CD14-positive monocyte (primary cell): Measurements from ENCODE around the gene MLLT10. TPM values are rescaled to one million over a fixed set of nuclear protein-coding genes. Genes with fewer than 3 reads are reported as not detected.
"Not testable (repeated sequence)": the region's sequence is repeated elsewhere in the genome, so short reads cannot be mapped to it uniquely, and the experiment has no call there.

Source experiments
- DNase-seq, 3 donors: peaks; one replicate each; pipeline ENCODE4 v3.0.0-alpha.2; 2011 to 2022
- H2AFZ ChIP-seq: 2 replicates; pipeline ENCODE4 v1.6.0; 2012; ENCODE audit warnings: mild to moderate bottlenecking, low read depth, low read length, inconsistent platforms; ENCODE audit not compliant: insufficient read depth, poor library complexity, severe bottlenecking
- H3K27ac ChIP-seq, 2 donors: 1 replicate in 1 of 2; 2 replicates in 1 of 2; pipeline ENCODE4 v1.5.1; 2012 to 2013; ENCODE audit warnings: low read length in 2 of 2, control low read depth in 1 of 2, inconsistent platforms in 1 of 2, low read depth in 1 of 2, mild to moderate bottlenecking in 1 of 2
- H3K27me3 ChIP-seq, 2 donors: one replicate each; pipeline versions ENCODE4 v1.6.0 to v1.6.1; 2011 to 2013; ENCODE audit warnings: low read length in 2 of 2; ENCODE audit not compliant: control insufficient read depth in 2 of 2, insufficient read depth in 2 of 2
- H3K36me3 ChIP-seq, 2 donors: replicated peaks in 1 of 2; 1 replicate in 1 of 2; 2 replicates in 1 of 2; pipeline versions ENCODE4 v1.5.1 to v1.6.1; 2012 to 2013; ENCODE audit warnings: low read length in 2 of 2, control low read depth in 1 of 2, inconsistent platforms in 1 of 2, mild to moderate bottlenecking in 1 of 2; ENCODE audit not compliant: insufficient read depth in 2 of 2, control insufficient read depth in 1 of 2
- H3K4me1 ChIP-seq, 2 donors: 1 replicate in 1 of 2; 2 replicates in 1 of 2; pipeline versions ENCODE4 v1.5.1 to v1.6.1; 2012 to 2013; ENCODE audit warnings: low read length in 2 of 2, control low read depth in 1 of 2, inconsistent platforms in 1 of 2, mild to moderate bottlenecking in 1 of 2, moderate library complexity in 1 of 2; ENCODE audit not compliant: insufficient read depth in 2 of 2, control insufficient read depth in 1 of 2
- H3K4me2 ChIP-seq: replicated peaks from 2 replicates; pipeline ENCODE3; 2012; ENCODE audit warnings: low read length, moderate library complexity, mild to moderate bottlenecking; ENCODE audit not compliant: poor library complexity, severe bottlenecking; ENCODE audit errors: extremely low read depth
- H3K4me3 ChIP-seq, 3 experiments: fragments of 200-600 bp in 1 of 3; sonication (generic) in 1 of 3; replicated peaks in 1 of 3; 1 replicate in 2 of 3; 2 replicates in 1 of 3; pipeline ENCODE4 v1.5.1; 2011 to 2013; ENCODE audit warnings: low read length in 3 of 3, mild to moderate bottlenecking in 3 of 3, control low read depth in 2 of 3, low read depth in 2 of 3, inconsistent platforms in 1 of 3, moderate library complexity in 1 of 3
- H3K79me2 ChIP-seq: 2 replicates; pipeline ENCODE4 v1.6.0; 2012; ENCODE audit warnings: mild to moderate bottlenecking, control low read depth, inconsistent platforms, low read length, moderate library complexity; ENCODE audit not compliant: insufficient read depth
- H3K9ac ChIP-seq: 2 replicates; pipeline ENCODE4 v1.6.0; 2017; ENCODE audit warnings: low read length, mild to moderate bottlenecking; ENCODE audit not compliant: insufficient read depth, poor library complexity, severe bottlenecking
- H3K9me3 ChIP-seq, 2 donors: replicated peaks in 1 of 2; 1 replicate in 1 of 2; 2 replicates in 1 of 2; pipeline versions ENCODE4 v1.5.1 to v1.6.1; 2012 to 2013; ENCODE audit warnings: low read length in 2 of 2, control low read depth in 1 of 2; ENCODE audit not compliant: control insufficient read depth in 1 of 2, insufficient read depth in 1 of 2
- H4K20me1 ChIP-seq: 2 replicates; pipeline ENCODE4 v1.6.0; 2012; ENCODE audit warnings: mild to moderate bottlenecking, low read length, control low read depth, moderate library complexity; ENCODE audit not compliant: insufficient read depth
- H3K27ac Mint-ChIP-seq, 7 donors: one replicate each; pipeline ENCODE4 v1.8.0; 2020; ENCODE audit warnings: mild to moderate bottlenecking in 7 of 7, mixed read lengths in 7 of 7, moderate library complexity in 6 of 7, inconsistent platforms in 2 of 7
- H3K27me3 Mint-ChIP-seq, 3 donors: one replicate each; pipeline ENCODE4 v1.8.0; 2021 to 2022; ENCODE audit warnings: low read depth in 3 of 3, mild to moderate bottlenecking in 3 of 3, mixed read lengths in 3 of 3, moderate library complexity in 3 of 3, inconsistent platforms in 1 of 3
- H3K36me3 Mint-ChIP-seq, 2 donors: one replicate each; pipeline ENCODE4 v1.8.0; 2020; ENCODE audit warnings: mixed read lengths in 2 of 2, inconsistent platforms in 1 of 2, mild to moderate bottlenecking in 1 of 2
- H3K4me1 Mint-ChIP-seq: one replicate; pipeline ENCODE4 v1.8.0; 2020; ENCODE audit warnings: mild to moderate bottlenecking, mixed read lengths
- H3K4me3 Mint-ChIP-seq, 2 donors: one replicate each; pipeline ENCODE4 v1.8.0; 2020; ENCODE audit warnings: mild to moderate bottlenecking in 2 of 2, mixed read lengths in 2 of 2, moderate library complexity in 1 of 2
- H3K9me3 Mint-ChIP-seq, 7 donors: one replicate each; pipeline ENCODE4 v1.8.0; 2020 to 2022; ENCODE audit warnings: mixed read lengths in 7 of 7, mild to moderate bottlenecking in 6 of 7, moderate library complexity in 6 of 7, inconsistent platforms in 2 of 7
- WGBS: methylation state at CpG from one replicate; pipeline ENCODE4 v1.1.5; 2013; ENCODE audit warnings: missing lambda C conversion rate; ENCODE audit not compliant: insufficient coverage; 5-methylcytosine and 5-hydroxymethylcytosine counted together
- intact Hi-C, 2 donors: fragments of 100-400 bp; cut with micrococcal nuclease; formaldehyde crosslinking; loops; one replicate each; pipeline versions ENCODE4 v1.15.0 to v1.15.1; 2023
- polyA plus RNA-seq, 3 donors: library from polyadenylated mRNA; depleted of rRNA in 1 of 3; unstranded in 2 of 3; stranded (reverse) in 1 of 3; fragments of 300-500 nt in 2 of 3; fragments of >200 nt in 1 of 3; fragmentation: Illumina TruSeq in 2 of 3; gene quantifications; 1 replicate in 2 of 3; 2 replicates in 1 of 3; pipeline ENCODE4 v1.2.3, GENCODE V29; 2012 to 2021
- TF ChIP-seq, protein P1 (sequence below): fragments of 200-600 bp; IDR thresholded peaks from one replicate; pipeline ENCODE4 v1.8.0; 2022; ENCODE audit warnings: antibody characterized with exemption, mild to moderate bottlenecking

MLLT10 gene
- polyA plus RNA-seq, 3 donors, result 4.9 to 39.1 (median 7.5) TPM

DNA sequence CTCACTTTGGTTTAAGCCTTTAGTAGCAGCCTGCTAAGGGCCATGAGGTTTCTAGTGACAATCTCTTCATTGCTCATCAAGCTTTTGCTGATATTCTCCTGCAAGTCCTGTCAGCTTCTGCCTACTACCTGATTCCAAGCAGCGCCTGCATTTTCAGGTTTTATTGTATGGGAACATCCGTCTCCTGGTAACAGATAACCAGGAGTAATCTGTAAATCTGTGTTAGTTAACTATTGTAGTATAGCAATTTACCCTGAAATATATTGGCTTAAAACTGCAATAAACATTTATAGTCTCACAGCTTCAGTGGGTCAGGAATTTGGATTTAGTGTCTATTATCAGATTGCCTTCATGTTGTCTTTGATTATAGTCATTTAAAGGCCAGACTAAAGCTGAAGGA, 94.0 kb downstream of the MLLT10 start:
- DNase-seq, result no peak
- Histone ChIP-seq H3K36me3 (peaks cover 13 to 89% of the 10 kb centered on the region in 2 donors), H3K27me3 (no peaks in the 10 kb centered on the region), H3K27ac (no peak overlapping the region), H3K9me3 (no peaks in the 10 kb centered on the region), H3K79me2 (no peaks in the 10 kb centered on the region), H3K4me1 (no peaks in the 10 kb centered on the region), H3K4me2 (no peak overlapping the region), H2AFZ (no peak overlapping the region), H4K20me1 (no peaks in the 10 kb centered on the region), H3K4me3 (no peak overlapping the region), H3K9ac (no peak overlapping the region)
- Mint-ChIP-seq H3K27me3 (no peaks in the 10 kb centered on the region), H3K9me3 (no peaks in the 10 kb centered on the region), H3K27ac (no peak overlapping the region), H3K4me1 (peaks cover 1% of the 10 kb centered on the region), H3K36me3 (peaks cover 48 to 74% of the 10 kb centered on the region in 2 donors), H3K4me3 (no peak overlapping the region)
- TF ChIP-seq, protein P1, sequence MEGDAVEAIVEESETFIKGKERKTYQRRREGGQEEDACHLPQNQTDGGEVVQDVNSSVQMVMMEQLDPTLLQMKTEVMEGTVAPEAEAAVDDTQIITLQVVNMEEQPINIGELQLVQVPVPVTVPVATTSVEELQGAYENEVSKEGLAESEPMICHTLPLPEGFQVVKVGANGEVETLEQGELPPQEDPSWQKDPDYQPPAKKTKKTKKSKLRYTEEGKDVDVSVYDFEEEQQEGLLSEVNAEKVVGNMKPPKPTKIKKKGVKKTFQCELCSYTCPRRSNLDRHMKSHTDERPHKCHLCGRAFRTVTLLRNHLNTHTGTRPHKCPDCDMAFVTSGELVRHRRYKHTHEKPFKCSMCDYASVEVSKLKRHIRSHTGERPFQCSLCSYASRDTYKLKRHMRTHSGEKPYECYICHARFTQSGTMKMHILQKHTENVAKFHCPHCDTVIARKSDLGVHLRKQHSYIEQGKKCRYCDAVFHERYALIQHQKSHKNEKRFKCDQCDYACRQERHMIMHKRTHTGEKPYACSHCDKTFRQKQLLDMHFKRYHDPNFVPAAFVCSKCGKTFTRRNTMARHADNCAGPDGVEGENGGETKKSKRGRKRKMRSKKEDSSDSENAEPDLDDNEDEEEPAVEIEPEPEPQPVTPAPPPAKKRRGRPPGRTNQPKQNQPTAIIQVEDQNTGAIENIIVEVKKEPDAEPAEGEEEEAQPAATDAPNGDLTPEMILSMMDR, result no peak
- intact Hi-C loops, result no loop called here
- no CpG with 5 or more reads among the region's 2 CpGs for WGBS

DNA sequence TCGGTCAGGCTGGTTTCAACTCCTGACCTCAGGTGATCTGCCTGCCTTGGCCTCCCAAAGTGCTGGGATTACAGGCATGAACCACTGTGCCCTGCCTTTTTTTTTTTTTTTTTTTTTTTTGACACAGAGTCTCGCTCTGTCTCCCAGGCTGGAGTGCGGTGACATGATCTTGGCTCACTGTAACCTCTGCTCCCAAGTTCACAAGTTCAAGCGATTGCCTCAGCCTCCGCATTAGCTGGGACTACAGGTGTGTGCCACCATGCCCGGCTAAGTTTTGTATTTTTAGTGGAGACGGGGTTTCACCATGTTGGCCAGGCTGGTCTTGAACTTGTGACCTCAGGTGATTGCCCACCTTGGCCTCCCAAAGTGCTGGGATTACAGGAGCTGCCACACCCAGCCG, 94.6 kb downstream of the MLLT10 start:
- H3K9me3 ChIP-seq, H3K9ac ChIP-seq, intact Hi-C loops, H3K9me3 Mint-ChIP-seq, H2AFZ ChIP-seq, H3K4me3 ChIP-seq, H3K27ac Mint-ChIP-seq, H3K27me3 ChIP-seq, H3K4me1 ChIP-seq, H3K4me3 Mint-ChIP-seq, DNase-seq, H3K4me2 ChIP-seq, H4K20me1 ChIP-seq, H3K4me1 Mint-ChIP-seq, H3K79me2 ChIP-seq, H3K27ac ChIP-seq, H3K27me3 Mint-ChIP-seq: not testable (repeated sequence)
- 93% methylated on average over 4 of the region's 8 CpGs for WGBS
- peaks cover 48 to 69% of the 10 kb centered on the region in 2 donors for H3K36me3 Mint-ChIP-seq
- peaks cover 11 to 87% of the 10 kb centered on the region in 2 donors for H3K36me3 ChIP-seq
